Kidney epithelial cell (primary cell): ENCODE measurements around the gene PRPF6. TPM values are rescaled to one million over a fixed set of nuclear protein-coding genes. Genes with fewer than 3 reads are reported as not detected.

Source experiments
- DNase-seq: peaks from one replicate; pipeline ENCODE4 v3.0.0-alpha.2; 2010; ENCODE audit warnings: low read depth
- H3K27me3 ChIP-seq: 2 replicates; pipeline ENCODE4 v1.6.0; 2011; ENCODE audit warnings: low read length; ENCODE audit not compliant: control insufficient read depth, insufficient read depth
- H3K36me3 ChIP-seq: 2 replicates; pipeline ENCODE4 v1.5.1; 2011; ENCODE audit warnings: low read length; ENCODE audit not compliant: control insufficient read depth, insufficient read depth
- H3K4me3 ChIP-seq: 2 replicates; pipeline ENCODE4 v1.5.1; 2011; ENCODE audit warnings: low read depth, mild to moderate bottlenecking, control low read depth, low read length
- total RNA-seq: library from RNA; depleted of rRNA; stranded (reverse); fragments of >200 nt; gene quantifications from 2 replicates; pipeline ENCODE4 v1.2.3, GENCODE V29; 2015
- TF ChIP-seq, protein P1 (sequence below): IDR thresholded peaks from 2 replicates; pipeline ENCODE4 v1.5.1; 2011; ENCODE audit warnings: mild to moderate bottlenecking, moderate library complexity, low read length, control low read depth, inconsistent platforms; ENCODE audit not compliant: insufficient read depth, poor library complexity, severe bottlenecking

The PRPF6 gene
- total RNA-seq, 1 donor from 2014 or later = 78.5 TPM

DNA sequence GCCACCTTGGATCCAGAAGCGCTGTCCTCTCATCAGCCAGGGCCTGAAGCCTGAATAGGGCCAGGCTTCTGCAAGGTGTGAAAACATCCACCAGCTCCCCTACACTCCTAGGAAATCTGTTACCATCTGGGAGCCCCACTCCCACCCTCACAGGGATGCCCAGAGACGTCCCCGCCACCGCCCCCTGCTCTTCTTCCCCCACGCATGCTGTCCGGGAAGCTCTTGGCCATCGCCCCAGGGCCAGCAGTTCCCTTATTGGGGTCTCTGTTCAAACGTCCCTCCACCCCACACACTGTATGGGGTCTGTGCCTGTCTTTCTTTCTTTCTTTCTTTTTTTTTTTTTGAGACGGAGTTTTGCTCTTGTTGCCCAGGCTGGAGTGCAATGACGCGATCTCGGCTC is 94.6 kb downstream of the PRPF6 start:
- H3K27me3 ChIP-seq = no peaks in the 10 kb centered on the region
- no peak overlapping the region for H3K4me3 ChIP-seq
- DNase-seq = no peak
- no peaks in the 10 kb centered on the region for H3K36me3 ChIP-seq
- TF ChIP-seq, protein P1, sequence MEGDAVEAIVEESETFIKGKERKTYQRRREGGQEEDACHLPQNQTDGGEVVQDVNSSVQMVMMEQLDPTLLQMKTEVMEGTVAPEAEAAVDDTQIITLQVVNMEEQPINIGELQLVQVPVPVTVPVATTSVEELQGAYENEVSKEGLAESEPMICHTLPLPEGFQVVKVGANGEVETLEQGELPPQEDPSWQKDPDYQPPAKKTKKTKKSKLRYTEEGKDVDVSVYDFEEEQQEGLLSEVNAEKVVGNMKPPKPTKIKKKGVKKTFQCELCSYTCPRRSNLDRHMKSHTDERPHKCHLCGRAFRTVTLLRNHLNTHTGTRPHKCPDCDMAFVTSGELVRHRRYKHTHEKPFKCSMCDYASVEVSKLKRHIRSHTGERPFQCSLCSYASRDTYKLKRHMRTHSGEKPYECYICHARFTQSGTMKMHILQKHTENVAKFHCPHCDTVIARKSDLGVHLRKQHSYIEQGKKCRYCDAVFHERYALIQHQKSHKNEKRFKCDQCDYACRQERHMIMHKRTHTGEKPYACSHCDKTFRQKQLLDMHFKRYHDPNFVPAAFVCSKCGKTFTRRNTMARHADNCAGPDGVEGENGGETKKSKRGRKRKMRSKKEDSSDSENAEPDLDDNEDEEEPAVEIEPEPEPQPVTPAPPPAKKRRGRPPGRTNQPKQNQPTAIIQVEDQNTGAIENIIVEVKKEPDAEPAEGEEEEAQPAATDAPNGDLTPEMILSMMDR = no peak

DNA sequence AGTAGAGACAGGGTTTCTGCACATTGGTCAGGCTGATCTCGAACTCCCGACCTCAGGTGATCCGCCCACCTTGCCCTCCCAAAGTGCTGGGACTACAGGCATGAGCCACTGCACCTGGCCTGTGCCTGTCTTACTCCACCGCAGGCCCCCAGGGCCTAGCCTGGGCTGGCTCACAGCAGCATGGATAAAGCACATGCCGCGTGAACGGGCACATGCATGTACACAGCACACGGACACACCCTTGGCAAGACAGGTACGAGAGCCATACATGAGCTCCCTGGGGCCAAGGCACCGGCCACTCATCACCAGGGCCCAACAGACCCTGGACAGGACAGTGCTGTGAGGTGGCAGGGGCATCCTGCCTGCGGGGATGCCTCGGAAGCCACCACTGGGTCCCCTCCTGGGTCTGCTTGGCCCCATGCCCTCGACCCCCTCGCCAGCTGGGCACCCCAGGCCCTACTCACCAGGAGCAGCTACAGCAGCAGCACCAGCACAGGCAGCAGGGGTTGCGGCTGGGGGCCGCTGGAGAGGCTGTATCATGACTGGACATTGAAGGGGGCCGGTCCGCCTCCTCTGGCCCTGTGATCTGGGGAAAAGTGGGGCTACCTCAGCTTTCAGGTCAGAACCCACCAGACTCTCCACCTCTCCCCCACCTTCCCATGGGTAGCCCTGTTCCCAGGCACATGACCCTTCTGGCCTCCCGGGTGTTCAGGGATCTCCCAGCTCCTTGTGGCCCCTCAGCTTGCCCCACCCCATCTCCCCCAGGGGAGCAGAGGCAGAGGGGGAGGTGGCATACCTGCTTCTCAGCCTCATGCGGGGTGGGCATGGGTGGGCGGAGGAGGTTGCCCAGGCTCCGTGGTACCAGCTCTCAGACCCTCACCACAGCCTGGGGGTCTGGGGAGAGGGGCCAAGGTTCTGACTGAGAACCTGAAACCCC is 95.4 kb downstream of the PRPF6 start:
- Histone ChIP-seq H3K4me3 (no peak overlapping the region), H3K36me3 (no peaks in the 10 kb centered on the region), H3K27me3 (peaks cover 2% of the 10 kb centered on the region)
- no peak for DNase-seq
- TF ChIP-seq, protein P1 = no peak

DNA sequence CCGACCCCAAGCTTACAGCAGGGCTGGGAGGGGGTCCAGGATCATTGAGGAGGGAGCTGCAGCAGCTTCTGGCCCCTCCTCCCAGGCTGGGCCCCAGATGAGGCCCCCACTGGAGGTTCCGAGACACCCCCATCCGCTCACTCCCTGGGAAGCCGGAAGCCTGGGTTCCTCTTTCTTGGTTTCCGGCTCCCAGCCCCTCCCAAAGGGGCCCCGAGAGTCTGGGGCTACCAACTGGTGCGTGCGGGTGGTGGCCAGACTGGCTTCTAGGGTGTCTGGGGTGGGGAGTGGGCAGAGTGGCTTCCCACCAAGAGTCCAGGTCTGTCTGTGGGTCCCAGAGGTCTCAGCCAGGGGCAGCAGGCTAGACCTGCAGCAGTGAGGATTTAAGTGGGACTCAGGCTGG is 96.2 kb downstream of the PRPF6 start:
- TF ChIP-seq, protein P1 = no peak
- DNase-seq = no peak
- peaks cover 3% of the 10 kb centered on the region for H3K27me3 ChIP-seq
- H3K36me3 ChIP-seq = no peaks in the 10 kb centered on the region
- H3K4me3 ChIP-seq = no peak overlapping the region

DNA sequence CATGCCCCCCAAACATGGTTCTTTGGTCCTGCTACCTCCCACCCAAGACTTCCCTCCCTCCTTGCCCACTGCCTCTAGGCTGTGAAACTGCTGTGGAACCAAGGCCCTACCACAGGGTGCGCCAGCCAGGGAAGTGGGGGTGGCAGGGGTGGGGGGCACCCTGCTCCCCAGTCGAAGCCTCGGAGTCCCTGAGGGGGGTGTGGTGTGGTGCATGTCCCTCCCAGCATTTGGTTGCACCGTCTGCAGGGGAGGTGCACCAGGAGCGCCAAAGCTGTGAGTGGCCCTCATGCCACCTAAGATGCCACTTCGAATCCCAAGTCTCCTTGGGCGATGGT is 96.6 kb downstream of the PRPF6 start:
- Histone ChIP-seq H3K4me3 (no peak overlapping the region), H3K36me3 (no peaks in the 10 kb centered on the region), H3K27me3 (peaks cover 6% of the 10 kb centered on the region)
- TF ChIP-seq, protein P1 = no peak
- no peak for DNase-seq

DNA sequence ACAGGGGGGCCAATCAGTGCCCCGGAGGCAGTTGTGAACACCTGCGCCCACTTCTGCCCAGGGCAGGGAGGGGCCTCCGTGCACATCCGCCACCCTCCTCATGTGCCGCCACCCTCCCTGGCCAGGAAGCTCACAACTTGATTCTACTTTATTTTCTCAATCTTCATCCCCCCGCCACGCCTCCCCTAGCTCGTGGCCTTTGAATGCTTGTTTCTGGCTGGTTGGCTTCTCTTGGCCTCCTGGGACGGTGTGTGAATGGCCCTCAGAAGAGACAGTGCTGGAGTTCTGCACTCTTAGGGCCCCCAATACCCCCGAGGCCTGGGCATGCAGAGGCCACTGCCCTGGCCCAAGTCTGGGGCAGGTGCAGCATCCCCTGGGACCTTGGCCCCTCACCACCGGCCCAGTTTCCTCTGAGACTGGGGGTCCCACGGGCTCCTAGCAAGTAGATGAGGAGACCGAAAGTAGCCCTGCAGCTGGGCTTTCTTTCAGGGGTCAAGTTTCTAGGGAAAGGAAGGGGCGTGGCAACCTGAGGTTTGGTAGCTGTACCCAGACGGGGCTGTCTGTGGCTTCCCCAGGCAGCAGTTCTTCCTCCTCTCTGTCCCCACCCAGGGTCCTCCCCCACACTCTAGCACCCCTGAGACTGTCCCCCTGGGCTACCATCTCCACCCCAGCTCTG is 97.1 kb downstream of the PRPF6 start:
- TF ChIP-seq, protein P1 = no peak
- DNase-seq = no peak
- H3K4me3 ChIP-seq = no peak overlapping the region
- H3K36me3 ChIP-seq = no peaks in the 10 kb centered on the region
- peaks cover 11% of the 10 kb centered on the region for H3K27me3 ChIP-seq
